GM21529 (cell line): ENCODE measurements around the gene TUBGCP3.
"Not testable (repeated sequence)": the region's sequence is repeated elsewhere in the genome, so short reads cannot be mapped to it uniquely, and the experiment has no call there.

Experiments used
- ATAC-seq: cut with Tn5 transposase; IDR thresholded peaks from one replicate; pipeline ENCODE4 v1.9.1; 2021; ENCODE audit not compliant: unreplicated experiment

Gene TUBGCP3

GRCh38 chr13:112580211-112580610, 7.7 kb downstream of the TUBGCP3 start:
- ATAC-seq: no peak

- ATAC-seq: no peak
Observed at GRCh38 chr13:112579310-112579843, 8.6 kb downstream of the TUBGCP3 start.

- no peak for ATAC-seq
Observed at GRCh38 chr13:112576768-112577167, 11.2 kb downstream of the TUBGCP3 start.

GRCh38 chr13:112576191-112576590, 11.8 kb downstream of the TUBGCP3 start:
- no peak for ATAC-seq

GRCh38 chr13:112575675-112576074, 12.3 kb downstream of the TUBGCP3 start:
- ATAC-seq: no peak

- no peak for ATAC-seq
Observed at GRCh38 chr13:112574834-112575613, 12.9 kb downstream of the TUBGCP3 start.

GRCh38 chr13:112574416-112574815, 13.5 kb downstream of the TUBGCP3 start:
- ATAC-seq: no peak

GRCh38 chr13:112573710-112574109, 14.2 kb downstream of the TUBGCP3 start:
- ATAC-seq: no peak

- no peak for ATAC-seq
Observed at GRCh38 chr13:112572366-112572765, 15.6 kb downstream of the TUBGCP3 start.

GRCh38 chr13:112569821-112570220, 18.1 kb downstream of the TUBGCP3 start:
- no peak for ATAC-seq

GRCh38 chr13:112567161-112567862, 20.6 kb downstream of the TUBGCP3 start:
- no peak for ATAC-seq

- no peak for ATAC-seq
Observed at GRCh38 chr13:112562786-112563383, 25.1 kb downstream of the TUBGCP3 start.

GRCh38 chr13:112562254-112562653, 25.7 kb downstream of the TUBGCP3 start:
- no peak for ATAC-seq

- ATAC-seq: no peak
Observed at GRCh38 chr13:112561478-112561877, 26.5 kb downstream of the TUBGCP3 start.

- ATAC-seq: no peak
Observed at GRCh38 chr13:112558696-112559418, 29.1 kb downstream of the TUBGCP3 start.

- no peak for ATAC-seq
Observed at GRCh38 chr13:112556600-112556999, 31.4 kb downstream of the TUBGCP3 start.

- ATAC-seq: no peak
Observed at GRCh38 chr13:112554214-112554850, 33.6 kb downstream of the TUBGCP3 start.

GRCh38 chr13:112548975-112549374, 39.0 kb downstream of the TUBGCP3 start:
- ATAC-seq: not testable (repeated sequence)

- ATAC-seq: no peak
Observed at GRCh38 chr13:112545856-112546255, 42.1 kb downstream of the TUBGCP3 start.
